K562 (cell line): ENCODE measurements around the gene DTNB. TPM values are rescaled to one million over a fixed set of nuclear protein-coding genes. Genes with fewer than 3 reads are reported as not detected.

Experiments
- ATAC-seq: fragments of 200-7000 bp; cut with Tn5 transposase; 3 replicates; pipeline ENCODE4 v1.9.1; 2020; ENCODE audit warnings: moderate library complexity
- BruUV-seq: library from RNA; stranded (reverse); fragments of 400-500 nt; replicated peaks from 2 replicates; lab custom pipeline; 2021; lab: Mats Ljungman, UMichigan
- CTCF ChIA-PET: fragments of 300-600 bp; formaldehyde crosslinking; extraction: SDS; loops from one replicate; lab custom pipeline; 2021; ENCODE audit warnings: low intra/inter-chr PET ratio; lab: Yijun Ruan, JAX
- POLR2A ChIA-PET: fragments of 300-600, 350-650 bp; sonication (Branson Sonifier 250); formaldehyde crosslinking; extraction: SDS; loops from one replicate; lab custom pipeline; 2021; ENCODE audit warnings: antibody characterized with exemption, inconsistent platforms; lab: Yijun Ruan, JAX
- DNase-seq, 4 experiments: peaks; one replicate each; pipeline versions ENCODE4 v3.0.0 to v3.0.0-alpha.2; 2011 to 2018; ENCODE audit warnings: low spot score in 3 of 4, mixed read lengths in 3 of 4; ENCODE audit errors: extremely low read depth in 1 of 4
- FAIRE-seq: peaks from 2 replicates; lab custom pipeline; 2011; peaks lifted over from hg19 to GRCh38; lab: Jason Lieb, UNC
- H2AFZ ChIP-seq: 2 replicates; pipeline ENCODE4 v1.6.0; 2011; ENCODE audit warnings: low read depth, low read length, control low read depth, inconsistent platforms
- H3K27ac ChIP-seq: fragments of 200-600 bp; 3 replicates; pipeline ENCODE4 v1.8.0; 2011; ENCODE audit warnings: low read depth, mild to moderate bottlenecking, control low read depth, inconsistent platforms, low read length, moderate library complexity, mixed read lengths; ENCODE audit errors: extremely low read depth
- H3K27me3 ChIP-seq, 2 experiments: fragments of 300-600 bp in 1 of 2; 2 replicates in 1 of 2; 3 replicates in 1 of 2; pipeline versions ENCODE4 v1.6.0 to v1.8.0; 2011; ENCODE audit warnings: inconsistent platforms in 2 of 2, low read length in 2 of 2, mild to moderate bottlenecking in 1 of 2, mixed read lengths in 1 of 2, moderate library complexity in 1 of 2; ENCODE audit not compliant: control insufficient read depth in 2 of 2, insufficient read depth in 2 of 2
- H3K36me3 ChIP-seq: fragments of 300-600 bp; 3 replicates; pipeline ENCODE4 v1.8.0; 2011; ENCODE audit warnings: mild to moderate bottlenecking, low read length, inconsistent platforms; ENCODE audit not compliant: control insufficient read depth, insufficient read depth
- H3K4me1 ChIP-seq, 2 experiments: fragments of 200-600 bp in 1 of 2; replicated peaks in 1 of 2; 2 replicates in 1 of 2; 3 replicates in 1 of 2; pipeline versions ENCODE4 v1.5.1 to v1.8.0; 2011; ENCODE audit warnings: inconsistent platforms in 2 of 2, low read length in 2 of 2, mild to moderate bottlenecking in 1 of 2, mixed read lengths in 1 of 2, moderate library complexity in 1 of 2; ENCODE audit not compliant: control insufficient read depth in 2 of 2, insufficient read depth in 2 of 2
- H3K4me2 ChIP-seq: 2 replicates; pipeline ENCODE4 v1.6.1; 2011; ENCODE audit warnings: low read length, control low read depth, inconsistent platforms, mixed read lengths; ENCODE audit not compliant: insufficient read depth
- H3K4me3 ChIP-seq: fragments of 200-600 bp; sonication (generic), shearing (Covaris generic); 2 replicates; pipeline ENCODE4 v1.5.1; 2016; ENCODE audit warnings: control low read depth, inconsistent platforms
- H3K79me2 ChIP-seq: fragments of 200-600 bp; 3 replicates; pipeline ENCODE4 v1.8.0; 2011; ENCODE audit warnings: low read length, inconsistent platforms; ENCODE audit not compliant: control insufficient read depth, insufficient read depth
- H3K9ac ChIP-seq, 2 experiments: 2 replicates each; pipeline versions ENCODE4 v1.6.0 to v1.6.1; 2011; ENCODE audit warnings: low read depth in 2 of 2, low read length in 2 of 2, control low read depth in 1 of 2, inconsistent platforms in 1 of 2, mild to moderate bottlenecking in 1 of 2, mixed read lengths in 1 of 2; ENCODE audit not compliant: insufficient read depth in 1 of 2
- H3K9me1 ChIP-seq: one replicate; pipeline ENCODE4 v1.6.0; 2011; ENCODE audit warnings: inconsistent platforms, mild to moderate bottlenecking, low read length, moderate library complexity; ENCODE audit not compliant: control insufficient read depth, insufficient read depth
- H3K9me3 ChIP-seq: replicated peaks from 2 replicates; pipeline ENCODE4 v1.5.1; 2011; ENCODE audit warnings: low read depth, low read length, inconsistent platforms; ENCODE audit not compliant: control insufficient read depth, insufficient read depth
- H4K20me1 ChIP-seq: replicated peaks from 2 replicates; pipeline ENCODE4 v1.6.1; 2011; ENCODE audit warnings: low read length, inconsistent platforms, mixed read lengths; ENCODE audit not compliant: control insufficient read depth, insufficient read depth
- EWSR1 ChIP-seq: fragments of 450-650 bp; IDR thresholded peaks from 2 replicates; pipeline ENCODE4 v1.6.1; 2018; ENCODE audit warnings: borderline replicate concordance, mild to moderate bottlenecking, low read depth, moderate library complexity; ENCODE audit not compliant: partially characterized antibody
- FOXA1 ChIP-seq: fragments of 450-650 bp; IDR thresholded peaks from 2 replicates; pipeline ENCODE4 v1.6.1; 2016; ENCODE audit warnings: mild to moderate bottlenecking, borderline replicate concordance
- MIER1 ChIP-seq: fragments of 450-650 bp; IDR thresholded peaks from 2 replicates; pipeline ENCODE4 v1.6.1; 2016; ENCODE audit warnings: antibody characterized with exemption, mild to moderate bottlenecking, low read depth
- POLR2G ChIP-seq: fragments of 200-400 bp; formaldehyde crosslinking; IDR thresholded peaks from 2 replicates; pipeline ENCODE4 v1.6.1; 2017; ENCODE audit warnings: low read depth, mild to moderate bottlenecking, antibody characterized with exemption, low read length, moderate library complexity
- ZBTB7A ChIP-seq: IDR thresholded peaks from 2 replicates; pipeline ENCODE4 v1.6.1; 2011; ENCODE audit warnings: low read depth, mild to moderate bottlenecking, low read length, moderate library complexity, borderline replicate concordance; ENCODE audit not compliant: control insufficient read depth
- WGBS: fragments of 100-300 bp; shearing (Covaris generic); methylation state at CpG from one replicate; pipeline ENCODE4 v1.1.6; 2016; ENCODE audit warnings: low coverage, mixed read lengths; ENCODE audit not compliant: insufficient coverage; ENCODE audit errors: missing lambda C conversion rate; 5-methylcytosine and 5-hydroxymethylcytosine counted together
- in situ Hi-C: fragments of 300-500 bp; cut with MboI; formaldehyde crosslinking; loops from 4 replicates; pipeline ENCODE4 v1.15.0; 2018; ENCODE audit warnings: inconsistent platforms, mixed read lengths
- intact Hi-C: fragments of 100-400 bp; cut with micrococcal nuclease; formaldehyde crosslinking; loops from 2 replicates; pipeline ENCODE4 v1.14.2; 2022
- polyA plus RNA-seq, 8 experiments: library from polyadenylated mRNA; depleted of rRNA in 4 of 8; stranded (reverse) in 5 of 8; unstranded in 3 of 8; fragments of >200 nt; fragmentation: Nextera tagmentation in 2 of 8; fragmentation: Illumina TruSeq in 1 of 8; extraction: Ambion mirVana in 2 of 8; extraction: Trizol in 1 of 8; gene quantifications; 2 replicates each; pipeline versions ENCODE4 v1.2.1 to v1.2.3, GENCODE V29; 2011 to 2014; ENCODE audit warnings: inconsistent platforms in 1 of 8, missing spikeins in 1 of 8
- total RNA-seq, 7 experiments: library from RNA; depleted of rRNA in 6 of 7; stranded (reverse); fragments of >200 nt in 6 of 7; fragmentation: Illumina TruSeq in 2 of 7; extraction: Trizol in 2 of 7; gene quantifications; 2 replicates each; pipeline versions ENCODE4 v1.2.1 to v1.2.3, GENCODE V29; 2011 to 2021; ENCODE audit warnings: low replicate concordance in 1 of 7
- TF ChIP-seq, protein P1 (sequence below): fragments of 450-650 bp; IDR thresholded peaks from 2 replicates; pipeline ENCODE4 v1.6.1; 2016; ENCODE audit warnings: mild to moderate bottlenecking
- TF ChIP-seq, protein P2 (sequence below), 3 experiments: IDR thresholded peaks in 2 of 3; conservative IDR thresholded peaks in 1 of 3; 2 replicates each; pipeline ENCODE4 v1.5.1; 2011 to 2012; ENCODE audit warnings: low read length in 3 of 3, mild to moderate bottlenecking in 3 of 3, control low read depth in 2 of 3, improper control_type of control experiment in 1 of 3, inconsistent platforms in 1 of 3, low read depth in 1 of 3, mixed read lengths in 1 of 3, moderate library complexity in 1 of 3; ENCODE audit not compliant: insufficient read depth in 2 of 3
- TF ChIP-seq, protein P3 (sequence below): fragments of 450-650 bp; IDR thresholded peaks from 2 replicates; pipeline ENCODE4 v1.6.1; 2016; ENCODE audit warnings: low read depth

Gene DTNB
- total and polyA plus RNA-seq, 9 of the 15 experiments (the other 6 are each of a cell fraction or from before 2014, with no cell fraction given), result 0.18 to 2.0 (median 0.77) TPM; not detected in 2

DNA sequence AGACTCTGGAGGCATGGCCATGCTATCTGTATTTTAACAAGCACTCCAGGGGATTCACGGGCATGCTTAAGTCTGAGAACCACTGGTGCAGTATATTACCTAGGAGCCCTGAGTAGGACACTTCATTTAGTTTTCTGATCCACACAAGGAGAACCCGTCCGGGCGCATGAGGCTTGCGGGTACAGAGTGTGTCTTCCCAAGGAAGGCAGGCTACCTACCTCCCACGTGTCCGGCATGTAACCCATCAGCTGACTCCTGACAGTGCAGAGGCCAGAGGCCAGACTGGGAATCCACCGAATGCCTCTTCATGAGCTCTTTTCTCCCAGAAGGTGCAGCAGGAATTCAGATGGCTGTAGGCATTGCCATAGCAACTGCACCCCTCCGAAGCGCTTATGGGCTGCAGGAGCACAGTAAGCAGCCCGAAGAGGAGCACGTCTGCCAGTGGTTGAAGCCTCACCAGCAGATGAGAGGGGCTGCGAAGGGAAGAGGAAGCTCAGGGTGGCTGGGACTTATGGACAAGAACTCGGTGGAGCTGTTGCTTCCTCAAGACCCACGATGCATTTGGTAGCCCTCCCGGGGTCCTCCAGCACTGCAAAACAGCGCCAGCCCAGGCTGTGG lies 297.9 kb downstream of the DTNB start:
- Histone ChIP-seq H3K9me1 (peaks cover 3% of the 10 kb centered on the region), H3K27ac (no peak overlapping the region), H4K20me1 (peaks cover 5% of the 10 kb centered on the region), H3K27me3 (peaks cover 10 to 82% of the 10 kb centered on the region in 2 experiments; a peak in 3 of 5 replicates), H3K79me2 (no peaks in the 10 kb centered on the region), H3K36me3 (no peaks in the 10 kb centered on the region), H3K4me2 (no peak overlapping the region), H3K9ac (no peak overlapping the region), H3K4me1 (peaks cover 6 to 10% of the 10 kb centered on the region in 2 experiments; a peak in 3 of 5 replicates), H3K4me3 (no peak overlapping the region), H3K9me3 (no peaks in the 10 kb centered on the region), H2AFZ (no peak overlapping the region)
- no TSS peak for BruUV-seq
- ChIA-PET CTCF (no interaction called here), POLR2A (interaction anchor here (0.6 to 2.7 kb wide), 2 partner anchors 10 to 27 kb away, joined by 4 to 13 read pairs; no protein-coding TSS in a partner anchor)
- DNase-seq (no peak), FAIRE-seq (no peak), ATAC-seq (no peak)
- WGBS, result 11% methylated on average over 16 of the region's 17 CpGs
- intact Hi-C loops (loop anchor here (10.0 kb wide), 1 partner anchor 211 kb away; the partner anchor contains the start of gene POMC), in situ Hi-C loops (no loop called here)
- TF ChIP-seq, protein P1, sequence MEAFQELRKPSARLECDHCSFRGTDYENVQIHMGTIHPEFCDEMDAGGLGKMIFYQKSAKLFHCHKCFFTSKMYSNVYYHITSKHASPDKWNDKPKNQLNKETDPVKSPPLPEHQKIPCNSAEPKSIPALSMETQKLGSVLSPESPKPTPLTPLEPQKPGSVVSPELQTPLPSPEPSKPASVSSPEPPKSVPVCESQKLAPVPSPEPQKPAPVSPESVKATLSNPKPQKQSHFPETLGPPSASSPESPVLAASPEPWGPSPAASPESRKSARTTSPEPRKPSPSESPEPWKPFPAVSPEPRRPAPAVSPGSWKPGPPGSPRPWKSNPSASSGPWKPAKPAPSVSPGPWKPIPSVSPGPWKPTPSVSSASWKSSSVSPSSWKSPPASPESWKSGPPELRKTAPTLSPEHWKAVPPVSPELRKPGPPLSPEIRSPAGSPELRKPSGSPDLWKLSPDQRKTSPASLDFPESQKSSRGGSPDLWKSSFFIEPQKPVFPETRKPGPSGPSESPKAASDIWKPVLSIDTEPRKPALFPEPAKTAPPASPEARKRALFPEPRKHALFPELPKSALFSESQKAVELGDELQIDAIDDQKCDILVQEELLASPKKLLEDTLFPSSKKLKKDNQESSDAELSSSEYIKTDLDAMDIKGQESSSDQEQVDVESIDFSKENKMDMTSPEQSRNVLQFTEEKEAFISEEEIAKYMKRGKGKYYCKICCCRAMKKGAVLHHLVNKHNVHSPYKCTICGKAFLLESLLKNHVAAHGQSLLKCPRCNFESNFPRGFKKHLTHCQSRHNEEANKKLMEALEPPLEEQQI, result no peak
- TF ChIP-seq, protein P2, sequence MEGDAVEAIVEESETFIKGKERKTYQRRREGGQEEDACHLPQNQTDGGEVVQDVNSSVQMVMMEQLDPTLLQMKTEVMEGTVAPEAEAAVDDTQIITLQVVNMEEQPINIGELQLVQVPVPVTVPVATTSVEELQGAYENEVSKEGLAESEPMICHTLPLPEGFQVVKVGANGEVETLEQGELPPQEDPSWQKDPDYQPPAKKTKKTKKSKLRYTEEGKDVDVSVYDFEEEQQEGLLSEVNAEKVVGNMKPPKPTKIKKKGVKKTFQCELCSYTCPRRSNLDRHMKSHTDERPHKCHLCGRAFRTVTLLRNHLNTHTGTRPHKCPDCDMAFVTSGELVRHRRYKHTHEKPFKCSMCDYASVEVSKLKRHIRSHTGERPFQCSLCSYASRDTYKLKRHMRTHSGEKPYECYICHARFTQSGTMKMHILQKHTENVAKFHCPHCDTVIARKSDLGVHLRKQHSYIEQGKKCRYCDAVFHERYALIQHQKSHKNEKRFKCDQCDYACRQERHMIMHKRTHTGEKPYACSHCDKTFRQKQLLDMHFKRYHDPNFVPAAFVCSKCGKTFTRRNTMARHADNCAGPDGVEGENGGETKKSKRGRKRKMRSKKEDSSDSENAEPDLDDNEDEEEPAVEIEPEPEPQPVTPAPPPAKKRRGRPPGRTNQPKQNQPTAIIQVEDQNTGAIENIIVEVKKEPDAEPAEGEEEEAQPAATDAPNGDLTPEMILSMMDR (IDR thresholded peaks at IDR 0.05 in 2 of 3, conservative IDR thresholded peaks at IDR 0.05 in 1 of 3; ENCODE audit: insufficient read depth in 2 of 3, low read depth in 1 of 3, low read length in 3 of 3), result peak in 1 of 3 experiments; percentile 41; a peak in 2 of 6 replicates
- no peak for TF ChIP-seq POLR2G
- TF ChIP-seq MIER1, result no peak
- TF ChIP-seq FOXA1, result no peak
- peak; percentile 48; the same call in 1 of the 2 replicates for TF ChIP-seq ZBTB7A
- TF ChIP-seq EWSR1, result no peak
- TF ChIP-seq, protein P3, sequence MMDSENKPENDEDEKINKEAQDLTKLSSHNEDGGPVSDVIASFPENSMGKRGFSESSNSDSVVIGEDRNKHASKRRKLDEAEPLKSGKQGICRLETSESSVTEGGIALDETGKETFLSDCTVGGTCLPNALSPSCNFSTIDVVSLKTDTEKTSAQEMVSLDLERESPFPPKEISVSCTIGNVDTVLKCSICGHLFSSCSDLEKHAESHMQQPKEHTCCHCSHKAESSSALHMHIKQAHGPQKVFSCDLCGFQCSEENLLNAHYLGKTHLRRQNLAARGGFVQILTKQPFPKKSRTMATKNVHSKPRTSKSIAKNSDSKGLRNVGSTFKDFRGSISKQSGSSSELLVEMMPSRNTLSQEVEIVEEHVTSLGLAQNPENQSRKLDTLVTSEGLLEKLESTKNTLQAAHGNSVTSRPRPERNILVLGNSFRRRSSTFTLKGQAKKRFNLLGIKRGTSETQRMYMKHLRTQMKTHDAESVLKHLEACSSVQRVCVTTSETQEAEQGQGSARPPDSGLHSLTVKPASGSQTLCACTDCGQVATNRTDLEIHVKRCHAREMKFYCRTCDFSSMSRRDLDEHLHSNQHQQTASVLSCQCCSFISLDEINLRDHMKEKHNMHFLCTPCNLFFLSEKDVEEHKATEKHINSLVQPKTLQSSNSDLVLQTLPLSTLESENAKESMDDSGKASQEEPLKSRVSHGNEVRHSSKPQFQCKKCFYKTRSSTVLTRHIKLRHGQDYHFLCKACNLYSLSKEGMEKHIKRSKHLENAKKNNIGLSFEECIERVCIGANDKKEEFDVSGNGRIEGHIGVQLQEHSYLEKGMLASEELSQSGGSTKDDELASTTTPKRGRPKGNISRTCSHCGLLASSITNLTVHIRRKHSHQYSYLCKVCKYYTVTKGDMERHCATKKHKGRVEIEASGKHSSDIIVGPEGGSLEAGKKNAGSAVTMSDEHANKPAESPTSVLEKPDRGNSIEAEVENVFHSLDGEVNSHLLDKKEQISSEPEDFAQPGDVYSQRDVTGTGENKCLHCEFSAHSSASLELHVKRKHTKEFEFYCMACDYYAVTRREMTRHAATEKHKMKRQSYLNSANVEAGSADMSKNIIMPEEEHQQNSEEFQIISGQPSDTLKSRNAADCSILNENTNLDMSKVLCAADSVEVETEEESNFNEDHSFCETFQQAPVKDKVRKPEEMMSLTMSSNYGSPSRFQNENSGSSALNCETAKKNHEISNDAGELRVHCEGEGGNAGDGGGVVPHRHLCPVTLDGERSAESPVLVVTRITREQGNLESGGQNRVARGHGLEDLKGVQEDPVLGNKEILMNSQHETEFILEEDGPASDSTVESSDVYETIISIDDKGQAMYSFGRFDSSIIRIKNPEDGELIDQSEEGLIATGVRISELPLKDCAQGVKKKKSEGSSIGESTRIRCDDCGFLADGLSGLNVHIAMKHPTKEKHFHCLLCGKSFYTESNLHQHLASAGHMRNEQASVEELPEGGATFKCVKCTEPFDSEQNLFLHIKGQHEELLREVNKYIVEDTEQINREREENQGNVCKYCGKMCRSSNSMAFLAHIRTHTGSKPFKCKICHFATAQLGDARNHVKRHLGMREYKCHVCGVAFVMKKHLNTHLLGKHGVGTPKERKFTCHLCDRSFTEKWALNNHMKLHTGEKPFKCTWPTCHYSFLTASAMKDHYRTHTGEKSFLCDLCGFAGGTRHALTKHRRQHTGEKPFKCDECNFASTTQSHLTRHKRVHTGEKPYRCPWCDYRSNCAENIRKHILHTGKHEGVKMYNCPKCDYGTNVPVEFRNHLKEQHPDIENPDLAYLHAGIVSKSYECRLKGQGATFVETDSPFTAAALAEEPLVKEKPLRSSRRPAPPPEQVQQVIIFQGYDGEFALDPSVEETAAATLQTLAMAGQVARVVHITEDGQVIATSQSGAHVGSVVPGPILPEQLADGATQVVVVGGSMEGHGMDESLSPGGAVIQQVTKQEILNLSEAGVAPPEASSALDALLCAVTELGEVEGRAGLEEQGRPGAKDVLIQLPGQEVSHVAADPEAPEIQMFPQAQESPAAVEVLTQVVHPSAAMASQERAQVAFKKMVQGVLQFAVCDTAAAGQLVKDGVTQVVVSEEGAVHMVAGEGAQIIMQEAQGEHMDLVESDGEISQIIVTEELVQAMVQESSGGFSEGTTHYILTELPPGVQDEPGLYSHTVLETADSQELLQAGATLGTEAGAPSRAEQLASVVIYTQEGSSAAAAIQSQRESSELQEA, result no peak
